Skin epidermis (tissue), 12 donors: Measurements from ENCODE around the gene ARID1A.

Experiments
- H3K27ac ChIP-seq, 21 experiments: fragments of 200-600 bp; sonication (generic) in 11 of 21; one replicate each; pipeline ENCODE4 v1.5.0; 2020; ENCODE audit warnings: mild to moderate bottlenecking in 3 of 21, inconsistent platforms in 2 of 21, moderate library complexity in 2 of 21
- H3K4me3 ChIP-seq, 7 experiments: fragments of 200-600 bp; sonication (generic) in 2 of 7; one replicate each; pipeline ENCODE4 v1.5.0; 2020; ENCODE audit warnings: inconsistent platforms in 2 of 7, mild to moderate bottlenecking in 2 of 7, moderate library complexity in 1 of 7

Gene ARID1A

GRCh38 chr1:26745191-26745590 lies 49.4 kb downstream of the ARID1A start:
- H3K27ac ChIP-seq, result peak overlapping the region in 16 of 21 experiments; percentile 1 to 86 (median 75)
- no peak overlapping the region for H3K4me3 ChIP-seq

GRCh38 chr1:26747048-26747447 lies 51.2 kb downstream of the ARID1A start:
- Histone ChIP-seq H3K4me3 (no peak overlapping the region), H3K27ac (peak overlapping the region in 2 of 21 experiments; percentile 14 to 39)

GRCh38 chr1:26748351-26748750 lies 52.5 kb downstream of the ARID1A start:
- H3K4me3 ChIP-seq, result no peak overlapping the region
- H3K27ac ChIP-seq, result peak overlapping the region in 3 of 21 experiments; percentile 3 to 16 (median 6)

- H3K27ac ChIP-seq, result peak overlapping the region in 1 of 21 experiments; percentile 0
- no peak overlapping the region for H3K4me3 ChIP-seq
Observed at GRCh38 chr1:26749458-26749857, 53.6 kb downstream of the ARID1A start.

GRCh38 chr1:26750428-26750827 lies 54.6 kb downstream of the ARID1A start:
- Histone ChIP-seq H3K4me3 (no peak overlapping the region), H3K27ac (peak overlapping the region in 3 of 21 experiments; percentile 7 to 46 (median 39))

- no peak overlapping the region for H3K4me3 ChIP-seq
- H3K27ac ChIP-seq, result peak overlapping the region in 6 of 21 experiments; percentile 10 to 66 (median 41)
Observed at GRCh38 chr1:26752519-26752918, 56.7 kb downstream of the ARID1A start.

GRCh38 chr1:26754086-26754874 lies 58.5 kb downstream of the ARID1A start:
- peak overlapping the region in 4 of 21 experiments; percentile 4 to 29 (median 12) for H3K27ac ChIP-seq
- no peak overlapping the region for H3K4me3 ChIP-seq

- H3K27ac ChIP-seq, result no peak overlapping the region
- H3K4me3 ChIP-seq, result no peak overlapping the region
Observed at GRCh38 chr1:26758358-26758757, 62.5 kb downstream of the ARID1A start.

GRCh38 chr1:26759531-26759930 lies 63.7 kb downstream of the ARID1A start:
- no peak overlapping the region for H3K27ac ChIP-seq
- H3K4me3 ChIP-seq, result no peak overlapping the region

GRCh38 chr1:26761217-26761616 lies 65.4 kb downstream of the ARID1A start:
- H3K27ac ChIP-seq, result no peak overlapping the region
- no peak overlapping the region for H3K4me3 ChIP-seq

GRCh38 chr1:26767714-26768113 lies 71.9 kb downstream of the ARID1A start:
- peak overlapping the region in 2 of 21 experiments; percentile 19 to 30 for H3K27ac ChIP-seq

GRCh38 chr1:26768755-26769154 lies 72.9 kb downstream of the ARID1A start:
- H3K27ac ChIP-seq, result peak overlapping the region in 4 of 21 experiments; percentile 5 to 28 (median 18)
- no peak overlapping the region for H3K4me3 ChIP-seq

More at GRCh38 chr1:26767714-26768113, 71.9 kb downstream of the ARID1A start:
- no peak overlapping the region for H3K4me3 ChIP-seq

GRCh38 chr1:26771285-26771642 lies 75.4 kb downstream of the ARID1A start:
- no peak overlapping the region for H3K4me3 ChIP-seq
- peak overlapping the region in 13 of 21 experiments; percentile 6 to 67 (median 28) for H3K27ac ChIP-seq

- Histone ChIP-seq H3K4me3 (no peak overlapping the region), H3K27ac (peak overlapping the region in 13 of 21 experiments; percentile 6 to 67 (median 28))
Observed at GRCh38 chr1:26771643-26772321, 76.0 kb downstream of the ARID1A start.

- Histone ChIP-seq H3K4me3 (no peak overlapping the region), H3K27ac (peak overlapping the region in 1 of 21 experiments; percentile 30)
Observed at GRCh38 chr1:26772687-26773086, 76.9 kb downstream of the ARID1A start.

GRCh38 chr1:26774462-26774861 lies 78.6 kb downstream of the ARID1A start:
- no peak overlapping the region for H3K4me3 ChIP-seq
- H3K27ac ChIP-seq, result no peak overlapping the region

- peak overlapping the region in 1 of 21 experiments; percentile 31 for H3K27ac ChIP-seq
- no peak overlapping the region for H3K4me3 ChIP-seq
Observed at GRCh38 chr1:26775666-26776065, 79.9 kb downstream of the ARID1A start.

GRCh38 chr1:26779098-26779668 lies 83.4 kb downstream of the ARID1A start:
- Histone ChIP-seq H3K27ac (no peak overlapping the region), H3K4me3 (no peak overlapping the region)

- no peak overlapping the region for H3K27ac ChIP-seq
Observed at GRCh38 chr1:26780344-26780957, 84.6 kb downstream of the ARID1A start.

GRCh38 chr1:26781206-26781825 lies 85.5 kb downstream of the ARID1A start:
- Histone ChIP-seq H3K4me3 (no peak overlapping the region), H3K27ac (no peak overlapping the region)

More at GRCh38 chr1:26780344-26780957, 84.6 kb downstream of the ARID1A start:
- H3K4me3 ChIP-seq, result no peak overlapping the region
